Uterus (tissue), 4 donors: ENCODE results near the gene LAMB2. TPM values are rescaled to one million over a fixed set of nuclear protein-coding genes. Genes with fewer than 3 reads are reported as not detected.
A peak's percentile ranks its signal among the peaks of the same experiment; 100 is the strongest.

Source experiments
- DNase-seq, 2 donors: peaks; one replicate each; pipeline ENCODE4 v3.0.0-alpha.2; 2019 to 2020
- H3K27ac ChIP-seq, 2 donors: fragments of 200-600 bp; sonication (generic); 1 replicate in 1 of 2; 2 replicates in 1 of 2; pipeline ENCODE4 v1.5.1; 2016 to 2018
- H3K27me3 ChIP-seq, 2 donors: fragments of 200-600 bp; sonication (generic); one replicate each; pipeline ENCODE4 v1.5.1; 2018 to 2019; ENCODE audit warnings: control low read depth in 1 of 2
- H3K36me3 ChIP-seq, 2 donors: fragments of 200-600 bp; sonication (generic); one replicate each; pipeline ENCODE4 v1.5.1; 2019; ENCODE audit warnings: control low read depth in 1 of 2
- H3K4me1 ChIP-seq, 2 donors: fragments of 200-600 bp; sonication (generic); one replicate each; pipeline ENCODE4 v1.5.1; 2018 to 2019; ENCODE audit warnings: control low read depth in 1 of 2
- H3K4me3 ChIP-seq, 2 donors: fragments of 200-600 bp; sonication (generic); 1 replicate in 1 of 2; 2 replicates in 1 of 2; pipeline ENCODE4 v1.5.1; 2018 to 2019; ENCODE audit warnings: mild to moderate bottlenecking in 1 of 2
- H3K9me3 ChIP-seq, 2 donors: fragments of 200-600 bp; sonication (generic); one replicate each; pipeline ENCODE4 v1.5.1; 2019; ENCODE audit warnings: control low read depth in 1 of 2
- CTCF ChIP-seq, 4 experiments: fragments of 200-600 bp in 2 of 4; fragments of 450-650 bp in 2 of 4; sonication (generic) in 2 of 4; IDR thresholded peaks; one replicate each; pipeline ENCODE4 v1.5.1; 2016 to 2019; ENCODE audit warnings: antibody characterized with exemption in 4 of 4, mild to moderate bottlenecking in 2 of 4, moderate library complexity in 1 of 4
- POLR2A ChIP-seq, 2 donors: fragments of 450-650 bp; IDR thresholded peaks; one replicate each; pipeline ENCODE4 v1.6.1; 2016; ENCODE audit warnings: antibody characterized with exemption in 2 of 2, mild to moderate bottlenecking in 1 of 2, moderate library complexity in 1 of 2
- intact Hi-C: fragments of 100-400 bp; cut with DNase I; formaldehyde crosslinking; loops from one replicate; pipeline ENCODE4 v1.15.1; 2023; ENCODE audit warnings: low total_unique reads
- total RNA-seq, 4 donors: library from RNA; depleted of rRNA in 3 of 4; stranded (reverse); fragments of >200 nt in 3 of 4; gene quantifications; one replicate each; pipeline versions ENCODE4 v1.1.0 to v1.2.4, GENCODE V29; 2014 to 2023
- donor health status: DM: yes; HTN: yes; CAD: no.

LAMB2 gene
- total RNA-seq: 100 to 1,000 TPM; 387 to 604 (median 509) TPM

GRCh38 chr3:49132437-49133225, at the start of gene LAMB2:
LAMB2 (minus strand) TSS chr3:49133050; CDS start chr3:49132867, 183 bp downstream.
- Histone ChIP-seq H3K36me3 (no peaks in the 10 kb centered on the region), H3K27me3 (no peaks in the 10 kb centered on the region), H3K27ac (peak within 1 kb of the TSS; percentile 90 to 96), H3K4me3 (peak within 1 kb of the TSS; percentile 57 to 75), H3K9me3 (no peaks in the 10 kb centered on the region), H3K4me1 (peaks cover 0 to 12% of the 10 kb centered on the region in 2 donors)
- intact Hi-C loops: no loop called here
- peak; percentile 80 to 82 for DNase-seq
- peak in 3 of 4 experiments; percentile 12 to 27 (median 17) for TF ChIP-seq CTCF (IDR thresholded peaks at IDR 0.05)
- peak in 1 of 2 donors; percentile 58 for TF ChIP-seq POLR2A (IDR thresholded peaks at IDR 0.05)

- Histone ChIP-seq H3K4me1 (no peaks in the 10 kb centered on the region), H3K27ac (no peak overlapping the region), H3K4me3 (no peak overlapping the region), H3K9me3 (no peaks in the 10 kb centered on the region), H3K36me3 (no peaks in the 10 kb centered on the region), H3K27me3 (no peaks in the 10 kb centered on the region)
- TF ChIP-seq POLR2A (IDR thresholded peaks at IDR 0.05) (no peak), CTCF (IDR thresholded peaks at IDR 0.05) (no peak)
- no peak for DNase-seq
- intact Hi-C loops: no loop called here
Observed at GRCh38 chr3:49181351-49181750, 48.5 kb upstream of the LAMB2 start.

- H3K27ac ChIP-seq: no peak overlapping the region
- H3K9me3 ChIP-seq: no peaks in the 10 kb centered on the region
- no peak overlapping the region for H3K4me3 ChIP-seq
- intact Hi-C loops: no loop called here
- H3K27me3 ChIP-seq: no peaks in the 10 kb centered on the region
- no peaks in the 10 kb centered on the region for H3K4me1 ChIP-seq
- TF ChIP-seq CTCF (IDR thresholded peaks at IDR 0.05) (no peak), POLR2A (IDR thresholded peaks at IDR 0.05) (no peak)
- DNase-seq: no peak
- H3K36me3 ChIP-seq: no peaks in the 10 kb centered on the region
Observed at GRCh38 chr3:49180116-49180515, 47.3 kb upstream of the LAMB2 start.

- Histone ChIP-seq H3K27ac (no peak overlapping the region), H3K4me3 (no peak overlapping the region), H3K9me3 (no peaks in the 10 kb centered on the region), H3K27me3 (no peaks in the 10 kb centered on the region), H3K36me3 (no peaks in the 10 kb centered on the region), H3K4me1 (peaks cover 5 to 16% of the 10 kb centered on the region in 2 donors)
- intact Hi-C loops: loop anchor here (10.0 kb wide), 2 partner anchors 98 to 268 kb away; partner anchors contain the start of gene C3orf62
- TF ChIP-seq POLR2A (IDR thresholded peaks at IDR 0.05) (no peak), CTCF (IDR thresholded peaks at IDR 0.05) (no peak)
- DNase-seq: no peak
Observed at GRCh38 chr3:49177073-49177472, 44.2 kb upstream of the LAMB2 start.

GRCh38 chr3:49175530-49175929, 42.7 kb upstream of the LAMB2 start:
- intact Hi-C loops: loop anchor here (10.0 kb wide), 2 partner anchors 99 to 269 kb away; partner anchors contain the start of gene C3orf62
- Histone ChIP-seq H3K4me1 (peaks cover 5 to 20% of the 10 kb centered on the region in 2 donors), H3K4me3 (no peak overlapping the region), H3K9me3 (no peaks in the 10 kb centered on the region), H3K36me3 (no peaks in the 10 kb centered on the region), H3K27ac (no peak overlapping the region), H3K27me3 (no peaks in the 10 kb centered on the region)
- DNase-seq: no peak
- TF ChIP-seq POLR2A (IDR thresholded peaks at IDR 0.05) (no peak), CTCF (IDR thresholded peaks at IDR 0.05) (no peak)
